Measurements from ENCODE around the gene PIK3CD. TPM values are rescaled to one million over a fixed set of nuclear protein-coding genes. Genes with fewer than 3 reads are reported as not detected.
A peak's percentile ranks its signal among the peaks of the same experiment; 100 is the strongest.

The PIK3CD gene
- total and polyA plus RNA-seq, 10 of the 15 experiments (the other 5 are each of a cell fraction or from before 2014, with no cell fraction given) = 7.0 to 101 (median 51.1) TPM

DNA sequence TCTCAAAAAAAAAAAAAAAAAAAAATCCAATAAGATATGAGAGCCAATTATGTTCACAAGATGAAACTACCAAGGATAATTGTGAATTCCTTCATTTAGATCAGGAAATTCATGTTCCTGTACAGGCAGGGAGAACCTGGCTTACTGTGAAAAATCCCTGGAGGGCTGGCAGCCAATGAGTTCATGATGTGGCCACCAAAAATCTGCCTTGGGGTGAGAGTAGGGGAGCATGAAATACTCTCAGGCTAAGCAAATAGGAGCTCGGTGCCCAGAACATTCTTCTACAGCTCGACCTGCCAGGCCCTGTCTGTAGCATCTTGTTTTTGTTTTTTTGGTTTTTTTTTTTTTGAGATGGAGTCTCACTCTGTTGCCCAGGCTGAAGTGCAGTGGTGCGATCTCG, 50.1 kb downstream of the PIK3CD start (continued):
- TF ChIP-seq NFYA (IDR thresholded peaks at IDR 0.05; ENCODE audit: borderline replicate concordance, low read depth, low read length) = no peak

DNA sequence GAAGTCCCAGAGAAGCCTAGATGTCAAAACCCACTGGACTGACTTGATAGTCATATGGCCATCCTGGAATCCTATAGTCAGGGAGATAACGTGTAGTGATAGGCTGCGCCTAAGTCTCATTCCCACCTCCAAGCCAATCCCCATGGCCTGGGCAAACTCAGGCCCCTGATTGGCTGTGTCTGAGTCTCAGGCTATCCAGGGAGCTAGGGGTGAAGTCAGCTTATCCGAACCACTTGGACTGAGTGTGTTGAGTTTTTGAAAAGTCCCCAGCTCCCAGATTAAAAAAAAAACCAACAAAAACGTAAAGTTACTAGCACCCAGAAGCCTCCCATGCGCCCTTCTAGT, 51.6 kb downstream of the PIK3CD start:
- intact Hi-C loops (cut with micrococcal nuclease; ENCODE audit: unreplicated experiment) = no loop called here
- 84% methylated on average over 5 of the region's 5 CpGs for WGBS (ENCODE audit: insufficient coverage, insufficient replicate concordance, low lambda C conversion rate, missing lambda C conversion rate)

DNA sequence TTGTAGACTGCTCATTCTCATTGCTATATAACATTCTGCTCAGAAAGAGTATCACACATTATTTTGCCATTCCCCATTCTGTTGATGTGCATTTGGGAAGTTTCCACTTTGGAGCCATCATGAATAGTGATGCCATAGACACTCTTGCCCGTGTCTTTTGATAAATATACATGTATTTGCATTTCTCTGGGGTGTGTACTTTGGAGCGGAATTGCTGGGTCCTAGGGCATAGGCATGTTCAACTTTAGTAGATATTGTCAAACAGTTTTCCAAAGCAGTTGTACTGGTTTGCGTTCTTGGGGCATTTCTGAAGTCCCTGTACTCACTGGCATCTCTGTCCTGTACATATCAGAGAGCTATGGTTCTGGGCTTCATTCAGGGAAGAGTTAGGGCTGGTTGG, 52.1 kb downstream of the PIK3CD start:
- Histone ChIP-seq H3K4me1 (ENCODE audit: control insufficient read depth, insufficient read depth, low read length) (peaks cover 16% of the 10 kb centered on the region), H3K4me3 (no peak overlapping the region), H3K27me3 (replicated peaks in 1 of 2; ENCODE audit: control insufficient read depth in 2 of 2, insufficient read depth in 2 of 2, low read length in 1 of 2) (no peaks in the 10 kb centered on the region), H3K4me2 (ENCODE audit: control insufficient read depth, insufficient read depth) (no peak overlapping the region; the same call in 1 of the 2 replicates), H3K79me2 (ENCODE audit: control insufficient read depth, insufficient read depth, low read length) (peaks cover 39% of the 10 kb centered on the region), H2AFZ (ENCODE audit: control insufficient read depth, low read depth, low read length) (no peak overlapping the region), H3K27ac (ENCODE audit: control insufficient read depth, insufficient read depth) (no peak overlapping the region; the same call in 1 of the 2 replicates), H3K9ac (ENCODE audit: control insufficient read depth, insufficient read depth, low read length) (no peak overlapping the region), H4K20me1 (ENCODE audit: control insufficient read depth, insufficient read depth) (no peaks in the 10 kb centered on the region), H3K9me3 (replicated peaks; ENCODE audit: control insufficient read depth, insufficient read depth, low read length) (peaks cover 12% of the 10 kb centered on the region), H3K36me3 (ENCODE audit: control insufficient read depth in 2 of 2, insufficient read depth in 2 of 2, low read length in 1 of 2) (peaks cover 8 to 16% of the 10 kb centered on the region in 2 experiments; a peak in 3 of 4 replicates)
- ATAC-seq (no peak), DNase-seq (ENCODE audit: low read depth, low spot score) (no peak), FAIRE-seq (no peak)
- 29% methylated on average over 3 of the region's 3 CpGs for WGBS (ENCODE audit: insufficient coverage, insufficient replicate concordance, low lambda C conversion rate, missing lambda C conversion rate)
- ChIA-PET POLR2A (no interaction called here), CTCF (interaction anchor here (1.1 to 6.2 kb wide), 5 partner anchors 11 to 76 kb away, joined by 3 to 34 read pairs (median 3); no protein-coding TSS in a partner anchor), SMC1A (ENCODE audit: uncharacterized antibody, unreplicated experiment) (interaction anchor here (1.0 kb wide), 1 partner anchor 75 kb away, joined by 4 read pairs; no protein-coding TSS in a partner anchor), RAD21 (ENCODE audit: unreplicated experiment) (no interaction called here)
- in situ Hi-C loops (cut with MboI) = no loop called here
- TF ChIP-seq FOS (IDR thresholded peaks at IDR 0.05; ENCODE audit: borderline replicate concordance, extremely low read depth, insufficient read length) (no peak), MXI1 (IDR thresholded peaks at IDR 0.05; ENCODE audit: low read depth, low read length) (no peak), NFIC (IDR thresholded peaks at IDR 0.05; ENCODE audit: low read depth, low read length) (no peak), PAX8 (IDR thresholded peaks at IDR 0.05) (no peak), WRNIP1 (IDR thresholded peaks at IDR 0.05; ENCODE audit: borderline replicate concordance, low read depth, low read length) (no peak), HDAC6 (IDR thresholded peaks at IDR 0.05; ENCODE audit: unreplicated experiment) (no peak), ATF7 (IDR thresholded peaks at IDR 0.05; ENCODE audit: low read depth) (no peak), PAX5 (IDR thresholded peaks at IDR 0.05; ENCODE audit: borderline replicate concordance, low read depth, low read length) (no peak), EZH2 (IDR thresholded peaks at IDR 0.05; ENCODE audit: borderline replicate concordance, control insufficient read depth, low read depth, low read length) (no peak), GATAD2B (conservative IDR thresholded peaks at IDR 0.05; ENCODE audit: low read depth) (no peak)
- TF ChIP-seq, protein P1, sequence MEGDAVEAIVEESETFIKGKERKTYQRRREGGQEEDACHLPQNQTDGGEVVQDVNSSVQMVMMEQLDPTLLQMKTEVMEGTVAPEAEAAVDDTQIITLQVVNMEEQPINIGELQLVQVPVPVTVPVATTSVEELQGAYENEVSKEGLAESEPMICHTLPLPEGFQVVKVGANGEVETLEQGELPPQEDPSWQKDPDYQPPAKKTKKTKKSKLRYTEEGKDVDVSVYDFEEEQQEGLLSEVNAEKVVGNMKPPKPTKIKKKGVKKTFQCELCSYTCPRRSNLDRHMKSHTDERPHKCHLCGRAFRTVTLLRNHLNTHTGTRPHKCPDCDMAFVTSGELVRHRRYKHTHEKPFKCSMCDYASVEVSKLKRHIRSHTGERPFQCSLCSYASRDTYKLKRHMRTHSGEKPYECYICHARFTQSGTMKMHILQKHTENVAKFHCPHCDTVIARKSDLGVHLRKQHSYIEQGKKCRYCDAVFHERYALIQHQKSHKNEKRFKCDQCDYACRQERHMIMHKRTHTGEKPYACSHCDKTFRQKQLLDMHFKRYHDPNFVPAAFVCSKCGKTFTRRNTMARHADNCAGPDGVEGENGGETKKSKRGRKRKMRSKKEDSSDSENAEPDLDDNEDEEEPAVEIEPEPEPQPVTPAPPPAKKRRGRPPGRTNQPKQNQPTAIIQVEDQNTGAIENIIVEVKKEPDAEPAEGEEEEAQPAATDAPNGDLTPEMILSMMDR (IDR thresholded peaks at IDR 0.05 in 2 of 3, conservative IDR thresholded peaks at IDR 0.05 in 1 of 3; ENCODE audit: control insufficient read depth in 2 of 3, extremely low read depth in 1 of 3, insufficient read depth in 1 of 3, low read depth in 3 of 3, low read length in 3 of 3) = no peak
- intact Hi-C loops (cut with micrococcal nuclease; ENCODE audit: unreplicated experiment) = no loop called here
- BruUV-seq (replicated peaks) = no TSS peak

More for the DNA sequence above, 51.6 kb downstream of the PIK3CD start:
- FAIRE-seq (no peak), ATAC-seq (no peak), DNase-seq (ENCODE audit: low read depth, low spot score) (no peak)
- SMC1A ChIA-PET (ENCODE audit: uncharacterized antibody, unreplicated experiment) = interaction anchor here (1.1 kb wide), 1 partner anchor 82 kb away, joined by 3 read pairs; no protein-coding TSS in a partner anchor
- peaks cover 39% of the 10 kb centered on the region for H3K79me2 ChIP-seq (ENCODE audit: control insufficient read depth, insufficient read depth, low read length)
- no peak overlapping the region for H3K4me3 ChIP-seq
- TF ChIP-seq WRNIP1 (IDR thresholded peaks at IDR 0.05; ENCODE audit: borderline replicate concordance, low read depth, low read length) = no peak
- no peak for TF ChIP-seq NFYA (IDR thresholded peaks at IDR 0.05; ENCODE audit: borderline replicate concordance, low read depth, low read length)
- no peak overlapping the region for H3K9ac ChIP-seq (ENCODE audit: control insufficient read depth, insufficient read depth, low read length)
- RAD21 ChIA-PET (ENCODE audit: unreplicated experiment) = no interaction called here
- H3K4me2 ChIP-seq (ENCODE audit: control insufficient read depth, insufficient read depth) = no peak overlapping the region
- no peaks in the 10 kb centered on the region for H3K27me3 ChIP-seq (replicated peaks in 1 of 2; ENCODE audit: control insufficient read depth in 2 of 2, insufficient read depth in 2 of 2, low read length in 1 of 2)
- H3K36me3 ChIP-seq (ENCODE audit: control insufficient read depth in 2 of 2, insufficient read depth in 2 of 2, low read length in 1 of 2) = peaks cover 8 to 16% of the 10 kb centered on the region in 2 experiments; a peak in 3 of 4 replicates
- in situ Hi-C loops (cut with MboI) = no loop called here
- POLR2A ChIA-PET = interaction anchor here (0.8 to 1.0 kb wide), 2 partner anchors 73 to 659 kb away, joined by 3 read pairs; no protein-coding TSS in a partner anchor
- CTCF ChIA-PET = interaction anchor here (0.7 to 6.2 kb wide), 11 partner anchors 9 to 165 kb away, joined by 3 to 34 read pairs (median 4); partner anchors contain the start of gene PIK3CD
- H3K4me1 ChIP-seq (ENCODE audit: control insufficient read depth, insufficient read depth, low read length) = peaks cover 16% of the 10 kb centered on the region
- H4K20me1 ChIP-seq (ENCODE audit: control insufficient read depth, insufficient read depth) = no peaks in the 10 kb centered on the region
- H3K9me3 ChIP-seq (replicated peaks; ENCODE audit: control insufficient read depth, insufficient read depth, low read length) = peaks cover 12% of the 10 kb centered on the region
- no peak overlapping the region for H3K27ac ChIP-seq (ENCODE audit: control insufficient read depth, insufficient read depth)
- TSS peak; percentile 21 for BruUV-seq (replicated peaks)
- no peak overlapping the region for H2AFZ ChIP-seq (ENCODE audit: control insufficient read depth, low read depth, low read length)
